Astrocyte (in vitro differentiated cells and primary cell): ENCODE results near the gene HLX.

Experiments
- CTCF ChIP-seq: IDR thresholded peaks from 2 replicates; pipeline ENCODE4 v1.5.1; 2011; ENCODE audit warnings: low read depth, mild to moderate bottlenecking, inconsistent platforms, low read length, moderate library complexity; ENCODE audit not compliant: insufficient read depth
- EZH2 ChIP-seq: IDR thresholded peaks from 2 replicates; pipeline ENCODE4 v1.6.1; 2012; ENCODE audit warnings: mild to moderate bottlenecking, low read length, inconsistent platforms; ENCODE audit not compliant: insufficient read depth

GRCh38 chr1:220929304-220929703, 50.1 kb downstream of the HLX start:
- TF ChIP-seq CTCF (no peak), EZH2 (no peak)
